Tibial nerve (tissue), 4 donors: ENCODE results near the gene FOXK1. TPM values are rescaled to one million over a fixed set of nuclear protein-coding genes. Genes with fewer than 3 reads are reported as not detected.

ENCODE experiments used
- DNase-seq, 2 donors: peaks; one replicate each; pipeline ENCODE4 v3.0.0-alpha.2; 2019; ENCODE audit warnings: low spot score in 2 of 2
- H3K27ac ChIP-seq, 4 donors: fragments of 200-600 bp; sonication (generic) in 3 of 4; one replicate each; pipeline ENCODE4 v1.5.1; 2017 to 2019; ENCODE audit warnings: mild to moderate bottlenecking in 1 of 4
- H3K27me3 ChIP-seq, 2 donors: fragments of 200-600 bp; sonication (generic) in 1 of 2; one replicate each; pipeline versions ENCODE4 v1.5.1 to v1.6.0; 2017 to 2019
- H3K36me3 ChIP-seq, 3 donors: fragments of 200-600 bp; sonication (generic); one replicate each; pipeline ENCODE4 v1.5.1; 2018 to 2019
- H3K4me1 ChIP-seq, 4 donors: fragments of 200-600 bp; sonication (generic) in 3 of 4; one replicate each; pipeline ENCODE4 v1.5.1; 2017 to 2019
- H3K4me3 ChIP-seq, 4 donors: fragments of 200-600 bp; sonication (generic) in 3 of 4; one replicate each; pipeline ENCODE4 v1.5.1; 2017 to 2019; ENCODE audit warnings: mild to moderate bottlenecking in 1 of 4, moderate library complexity in 1 of 4
- H3K9me3 ChIP-seq, 4 donors: fragments of 200-600 bp; sonication (generic) in 3 of 4; one replicate each; pipeline ENCODE4 v1.5.1; 2017 to 2019
- CTCF ChIP-seq, 5 experiments: fragments of 200-600 bp in 3 of 5; fragments of 450-650 bp in 2 of 5; sonication (generic) in 3 of 5; IDR thresholded peaks; one replicate each; pipeline ENCODE4 v1.5.1; 2016 to 2019; ENCODE audit warnings: antibody characterized with exemption in 5 of 5, mild to moderate bottlenecking in 3 of 5, moderate library complexity in 2 of 5
- EP300 ChIP-seq, 2 donors: sonication (generic); formaldehyde crosslinking; IDR thresholded peaks; one replicate each; pipeline ENCODE4 v1.6.1; 2017; ENCODE audit warnings: antibody characterized with exemption in 2 of 2, mild to moderate bottlenecking in 1 of 2
- POLR2A ChIP-seq, 2 donors: fragments of 450-650 bp; IDR thresholded peaks; one replicate each; pipeline ENCODE4 v1.6.1; 2017; ENCODE audit warnings: antibody characterized with exemption in 2 of 2, mild to moderate bottlenecking in 2 of 2, moderate library complexity in 2 of 2
- WGBS, 2 donors: methylation state at CpG; one replicate each; pipeline ENCODE4 v1.1.5; 2018; 5-methylcytosine and 5-hydroxymethylcytosine counted together
- total RNA-seq, 4 donors: library from RNA; depleted of rRNA; stranded (reverse); fragments of >200 nt; gene quantifications; one replicate each; pipeline ENCODE4 v1.1.0, GENCODE V29; 2016

FOXK1 gene
- total RNA-seq, 4 donors from 2014 or later: 24.5 to 47.3 (median 26.4) TPM

- no peaks in the 10 kb centered on the region for H3K27me3 ChIP-seq
- H3K9me3 ChIP-seq: no peaks in the 10 kb centered on the region
- TF ChIP-seq POLR2A (IDR thresholded peaks at IDR 0.05) (no peak), EP300 (IDR thresholded peaks at IDR 0.05) (no peak), CTCF (IDR thresholded peaks at IDR 0.05) (no peak)
- H3K4me1 ChIP-seq: peaks cover 0 to 38% (median 3%) of the 10 kb centered on the region in 4 donors
- no peak overlapping the region for H3K4me3 ChIP-seq
- H3K27ac ChIP-seq: no peak overlapping the region
- DNase-seq: no peak
- WGBS, 2 donors: 86 to 89% methylated on average over 9 of the region's 9 CpGs
- peaks cover 0 to 53% (median 0%) of the 10 kb centered on the region in 3 donors for H3K36me3 ChIP-seq
These were observed 114.4 kb downstream of the FOXK1 start for GRCh38 chr7:4796453-4796852.

- TF ChIP-seq CTCF (IDR thresholded peaks at IDR 0.05): peak; percentile 79 to 90 (median 89)
- TF ChIP-seq EP300 (IDR thresholded peaks at IDR 0.05): peak in 1 of 2 donors; percentile 17
- TF ChIP-seq POLR2A (IDR thresholded peaks at IDR 0.05): no peak
- no peak overlapping the region for H3K4me3 ChIP-seq
- H3K27me3 ChIP-seq: no peaks in the 10 kb centered on the region
- 36 to 41% methylated on average over 33 to 36 of the region's 37 CpGs for WGBS, 2 donors
- H3K36me3 ChIP-seq: peaks cover 0 to 55% (median 0%) of the 10 kb centered on the region in 3 donors
- peaks cover 0 to 22% (median under 1%) of the 10 kb centered on the region in 4 donors for H3K4me1 ChIP-seq
- DNase-seq: peak; percentile 29 to 36
- H3K9me3 ChIP-seq: no peaks in the 10 kb centered on the region
- peak overlapping the region in 2 of 4 donors; percentile 0 to 41 for H3K27ac ChIP-seq
These were observed 116.0 kb downstream of the FOXK1 start for GRCh38 chr7:4797858-4798705.

- no peak for DNase-seq
- H3K36me3 ChIP-seq: peaks cover 0 to 54% (median 0%) of the 10 kb centered on the region in 3 donors
- 80 to 84% methylated on average over 13 to 15 of the region's 15 CpGs for WGBS, 2 donors
- H3K27ac ChIP-seq: peak overlapping the region in 2 of 4 donors; percentile 0 to 41
- no peak overlapping the region for H3K4me3 ChIP-seq
- TF ChIP-seq POLR2A (IDR thresholded peaks at IDR 0.05) (no peak), EP300 (IDR thresholded peaks at IDR 0.05) (no peak), CTCF (IDR thresholded peaks at IDR 0.05) (no peak)
- H3K4me1 ChIP-seq: peaks cover 0 to 18% (median 0%) of the 10 kb centered on the region in 4 donors
- no peaks in the 10 kb centered on the region for H3K27me3 ChIP-seq
- H3K9me3 ChIP-seq: no peaks in the 10 kb centered on the region
These were observed 116.7 kb downstream of the FOXK1 start for GRCh38 chr7:4798706-4799235.

- TF ChIP-seq EP300 (IDR thresholded peaks at IDR 0.05): no peak
- no peak for TF ChIP-seq POLR2A (IDR thresholded peaks at IDR 0.05)
- TF ChIP-seq CTCF (IDR thresholded peaks at IDR 0.05): no peak
- Histone ChIP-seq H3K9me3 (no peaks in the 10 kb centered on the region), H3K27ac (no peak overlapping the region), H3K4me1 (peaks cover 0 to 18% (median 0%) of the 10 kb centered on the region in 4 donors), H3K36me3 (peaks cover 0 to 54% (median 0%) of the 10 kb centered on the region in 3 donors), H3K27me3 (no peaks in the 10 kb centered on the region), H3K4me3 (no peak overlapping the region)
- peak; percentile 38 to 48 for DNase-seq
- WGBS, 2 donors: 57 to 72% methylated on average over 19 to 35 of the region's 39 CpGs
These were observed 117.6 kb downstream of the FOXK1 start for GRCh38 chr7:4799508-4800268.
